Mesodermal cell (in vitro differentiated cells): Measurements from ENCODE around the gene ARPC1A.

Experiments used
- H3K27ac ChIP-seq: 2 replicates; pipeline ENCODE4 v1.7.0; 2013; ENCODE audit warnings: mild to moderate bottlenecking, low read depth, low read length, moderate library complexity; ENCODE audit not compliant: severe bottlenecking
- H3K36me3 ChIP-seq: 2 replicates; pipeline ENCODE4 v1.7.1; 2013; ENCODE audit warnings: mild to moderate bottlenecking, low read length, moderate library complexity; ENCODE audit not compliant: control insufficient read depth, insufficient read depth
- H3K4me1 ChIP-seq: one replicate; pipeline ENCODE4 v1.7.1; 2013; ENCODE audit warnings: mild to moderate bottlenecking, low read length; ENCODE audit not compliant: insufficient read depth, control insufficient read depth, poor library complexity, severe bottlenecking
- H3K4me3 ChIP-seq: 2 replicates; pipeline ENCODE4 v1.7.0; 2013; ENCODE audit warnings: low read length, control low read depth, mild to moderate bottlenecking; ENCODE audit not compliant: insufficient read depth, poor library complexity, severe bottlenecking; ENCODE audit errors: extremely low read depth
- H3K9me3 ChIP-seq: 2 replicates; pipeline ENCODE4 v1.7.1; 2013; ENCODE audit warnings: mild to moderate bottlenecking, low read length, moderate library complexity; ENCODE audit not compliant: control insufficient read depth
- WGBS, 2 experiments: methylation state at CpG; one replicate each; pipeline ENCODE4 v1.1.5; 2013; ENCODE audit warnings: missing lambda C conversion rate in 2 of 2; ENCODE audit not compliant: insufficient coverage in 2 of 2; 5-methylcytosine and 5-hydroxymethylcytosine counted together

Gene ARPC1A

DNA sequence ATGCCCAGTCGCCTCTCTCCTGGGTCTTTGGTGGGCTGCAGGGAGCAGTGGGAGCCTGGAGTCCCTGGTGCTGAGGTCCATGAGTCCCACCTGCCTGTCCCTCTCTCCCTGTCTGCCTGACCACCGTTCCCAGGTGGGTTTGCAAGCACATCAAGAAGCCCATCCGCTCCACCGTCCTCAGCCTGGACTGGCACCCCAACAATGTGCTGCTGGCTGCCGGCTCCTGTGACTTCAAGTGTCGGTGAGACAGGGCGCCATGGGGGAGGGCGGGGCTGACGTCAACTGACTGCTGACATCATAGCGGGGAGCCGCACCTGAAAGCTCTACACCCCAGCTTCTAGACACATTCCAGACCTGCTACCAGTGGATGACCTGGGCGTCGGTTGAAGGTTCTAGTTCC, 64.1 kb downstream of the ARPC1A start:
- Histone ChIP-seq H3K4me3 (no peak overlapping the region), H3K4me1 (peaks cover 14% of the 10 kb centered on the region), H3K9me3 (no peaks in the 10 kb centered on the region), H3K36me3 (peaks cover 78% of the 10 kb centered on the region), H3K27ac (no peak overlapping the region)
- WGBS, 2 experiments: 94 to 96% methylated on average over 13 of the region's 13 CpGs

DNA sequence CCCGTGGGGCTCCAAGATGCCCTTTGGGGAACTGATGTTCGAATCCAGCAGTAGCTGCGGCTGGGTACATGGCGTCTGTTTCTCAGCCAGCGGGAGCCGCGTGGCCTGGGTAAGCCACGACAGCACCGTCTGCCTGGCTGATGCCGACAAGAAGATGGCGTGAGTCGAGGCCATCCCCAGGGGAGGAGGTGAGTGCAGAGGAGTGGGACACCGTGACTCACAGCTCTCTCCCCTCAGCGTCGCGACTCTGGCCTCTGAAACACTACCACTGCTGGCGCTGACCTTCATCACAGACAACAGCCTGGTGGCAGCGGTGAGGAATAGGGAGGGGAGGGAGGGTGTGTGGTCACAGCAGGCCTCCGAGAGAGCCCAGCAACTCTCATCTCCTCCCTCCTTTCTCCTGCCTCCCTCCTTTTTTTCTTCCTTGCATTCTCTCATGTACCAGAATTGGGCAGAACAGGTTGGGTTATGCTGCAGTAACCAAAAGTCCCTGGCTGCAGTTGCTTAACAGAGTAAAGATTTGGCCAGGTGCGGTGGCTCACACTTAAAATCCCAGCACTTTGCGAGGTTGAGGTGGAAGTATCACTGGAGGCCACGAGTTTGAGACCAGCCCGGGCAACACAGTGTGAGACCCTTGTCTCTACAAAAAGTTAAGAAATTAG, 65.4 kb downstream of the ARPC1A start:
- peaks cover 14% of the 10 kb centered on the region for H3K4me1 ChIP-seq
- H3K36me3 ChIP-seq: peaks cover 83% of the 10 kb centered on the region
- 93 to 94% methylated on average over 16 of the region's 23 CpGs for WGBS, 2 experiments
- no peaks in the 10 kb centered on the region for H3K9me3 ChIP-seq
- no peak overlapping the region for H3K27ac ChIP-seq
- H3K4me3 ChIP-seq: no peak overlapping the region

DNA sequence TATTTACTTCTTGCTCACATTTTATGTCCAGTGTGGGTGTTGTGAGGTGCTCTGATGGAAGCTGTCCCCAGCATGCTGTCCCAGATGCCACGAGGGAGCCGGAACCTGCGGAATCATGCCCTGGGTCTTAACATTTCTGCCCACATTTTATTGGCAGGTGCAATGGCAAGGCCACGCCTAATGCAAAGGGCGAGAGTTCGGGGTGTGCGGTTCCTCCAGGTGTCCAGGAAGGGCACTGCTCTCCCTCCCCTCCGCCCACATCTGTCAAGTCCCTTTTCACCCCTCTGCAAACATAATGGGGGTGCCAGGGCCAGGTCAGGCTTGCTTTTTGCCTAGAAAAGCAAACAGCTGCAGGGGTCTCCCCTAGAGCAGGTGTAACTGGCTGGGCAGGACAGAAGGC, 66.3 kb downstream of the ARPC1A start:
- H3K4me3 ChIP-seq: no peak overlapping the region
- 89 to 96% methylated on average over 8 of the region's 8 CpGs for WGBS, 2 experiments
- H3K36me3 ChIP-seq: peaks cover 80% of the 10 kb centered on the region
- no peaks in the 10 kb centered on the region for H3K9me3 ChIP-seq
- H3K4me1 ChIP-seq: peaks cover 16% of the 10 kb centered on the region
- no peak overlapping the region for H3K27ac ChIP-seq

DNA sequence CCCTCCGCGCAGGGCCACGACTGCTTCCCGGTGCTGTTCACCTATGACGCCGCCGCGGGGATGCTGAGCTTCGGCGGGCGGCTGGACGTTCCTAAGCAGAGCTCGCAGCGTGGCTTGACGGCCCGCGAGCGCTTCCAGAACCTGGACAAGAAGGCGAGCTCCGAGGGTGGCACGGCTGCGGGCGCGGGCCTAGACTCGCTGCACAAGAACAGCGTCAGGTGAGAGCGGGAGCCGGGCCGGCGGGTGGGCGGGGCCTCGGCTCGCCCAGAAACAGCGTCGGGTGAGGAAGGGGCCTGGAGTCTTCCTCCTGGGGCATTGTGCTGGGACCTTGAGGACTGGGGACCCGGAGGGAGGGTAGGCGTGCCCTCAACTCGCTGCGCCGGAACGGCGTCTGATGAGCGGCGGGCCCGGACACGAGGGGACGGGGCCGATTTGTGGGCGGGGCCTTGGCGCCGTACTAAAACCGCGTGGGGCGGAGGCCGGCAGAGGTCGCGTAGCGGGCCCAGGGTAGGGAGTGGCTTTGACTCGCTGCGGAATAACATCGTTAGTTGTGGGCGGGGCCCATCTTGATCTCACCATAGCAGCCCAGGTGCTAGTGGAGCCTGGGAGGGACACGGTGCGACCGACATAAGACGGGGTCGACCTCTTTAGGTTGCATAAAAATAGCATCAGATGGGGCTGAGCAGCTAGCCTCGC, 67.1 kb downstream of the ARPC1A start:
- peaks cover 80% of the 10 kb centered on the region for H3K36me3 ChIP-seq
- H3K9me3 ChIP-seq: no peaks in the 10 kb centered on the region
- H3K4me3 ChIP-seq: peak overlapping the region; percentile 35
- H3K4me1 ChIP-seq: peaks cover 16% of the 10 kb centered on the region
- H3K27ac ChIP-seq: peak overlapping the region; percentile 76
- WGBS, 2 experiments: 6 to 8% methylated on average over 64 to 66 of the region's 68 CpGs

DNA sequence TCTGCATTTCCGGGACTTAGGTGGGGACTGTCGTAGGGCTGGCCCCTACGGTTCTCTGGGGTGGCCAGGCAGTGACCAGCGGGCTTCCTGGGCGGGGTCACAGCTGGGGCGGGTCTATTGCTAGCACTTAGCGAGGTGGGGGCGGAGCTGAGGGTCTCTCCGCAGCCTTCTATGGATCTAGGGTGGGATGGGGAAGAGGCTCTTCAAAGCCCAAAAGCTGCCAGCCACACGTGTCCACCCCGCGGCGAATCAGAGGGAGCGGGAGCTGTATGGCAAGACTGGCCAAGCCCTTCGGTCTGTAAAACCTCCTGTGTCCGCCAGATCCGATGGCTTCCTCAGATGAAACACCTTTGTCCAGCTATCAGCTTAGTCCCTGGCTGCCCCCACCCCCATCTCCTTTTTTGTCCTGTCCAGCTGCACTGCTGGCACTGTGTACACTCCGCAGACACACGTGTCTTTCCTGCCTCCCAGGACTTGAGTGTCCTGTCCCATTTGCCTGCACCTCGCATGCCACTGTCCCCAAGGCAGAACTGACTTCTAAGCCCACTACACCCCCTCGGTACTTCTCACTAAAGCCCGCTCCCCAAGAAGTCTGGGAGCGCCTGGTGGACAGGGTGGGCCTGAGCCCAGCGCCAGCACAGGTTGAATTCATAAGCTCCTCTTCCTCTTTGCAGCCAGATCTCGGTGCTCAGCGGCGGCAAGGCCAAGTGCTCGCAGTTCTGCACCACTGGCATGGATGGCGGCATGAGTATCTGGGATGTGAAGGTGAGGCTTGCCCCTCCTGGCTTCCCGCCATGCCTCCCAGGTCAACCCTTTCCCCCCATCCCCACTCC, 67.9 kb downstream of the ARPC1A start:
- Histone ChIP-seq H3K4me3 (peak overlapping the region; percentile 35), H3K4me1 (peaks cover 16% of the 10 kb centered on the region), H3K27ac (peak overlapping the region; percentile 76), H3K36me3 (peaks cover 80% of the 10 kb centered on the region), H3K9me3 (no peaks in the 10 kb centered on the region)
- WGBS, 2 experiments: 35 to 41% methylated on average over 20 to 24 of the region's 30 CpGs

DNA sequence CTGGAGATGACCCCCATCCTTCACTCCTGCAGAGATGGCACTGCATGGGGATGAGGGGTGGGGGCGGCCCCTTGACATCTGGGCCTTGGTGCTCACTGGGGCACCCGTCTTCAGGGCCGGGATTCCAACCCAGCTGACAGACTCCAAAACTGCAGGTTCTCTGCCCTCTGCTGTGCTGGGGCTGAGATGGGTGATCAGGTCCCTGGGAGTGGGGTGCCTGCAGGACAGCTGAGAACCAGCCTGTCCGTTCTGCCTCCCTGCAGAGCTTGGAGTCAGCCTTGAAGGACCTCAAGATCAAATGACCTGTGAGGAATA, 68.4 kb downstream of the ARPC1A start:
- Histone ChIP-seq H3K4me1 (peaks cover 16% of the 10 kb centered on the region), H3K27ac (no peak overlapping the region)
- 96 to 97% methylated on average over 4 of the region's 4 CpGs for WGBS, 2 experiments

DNA sequence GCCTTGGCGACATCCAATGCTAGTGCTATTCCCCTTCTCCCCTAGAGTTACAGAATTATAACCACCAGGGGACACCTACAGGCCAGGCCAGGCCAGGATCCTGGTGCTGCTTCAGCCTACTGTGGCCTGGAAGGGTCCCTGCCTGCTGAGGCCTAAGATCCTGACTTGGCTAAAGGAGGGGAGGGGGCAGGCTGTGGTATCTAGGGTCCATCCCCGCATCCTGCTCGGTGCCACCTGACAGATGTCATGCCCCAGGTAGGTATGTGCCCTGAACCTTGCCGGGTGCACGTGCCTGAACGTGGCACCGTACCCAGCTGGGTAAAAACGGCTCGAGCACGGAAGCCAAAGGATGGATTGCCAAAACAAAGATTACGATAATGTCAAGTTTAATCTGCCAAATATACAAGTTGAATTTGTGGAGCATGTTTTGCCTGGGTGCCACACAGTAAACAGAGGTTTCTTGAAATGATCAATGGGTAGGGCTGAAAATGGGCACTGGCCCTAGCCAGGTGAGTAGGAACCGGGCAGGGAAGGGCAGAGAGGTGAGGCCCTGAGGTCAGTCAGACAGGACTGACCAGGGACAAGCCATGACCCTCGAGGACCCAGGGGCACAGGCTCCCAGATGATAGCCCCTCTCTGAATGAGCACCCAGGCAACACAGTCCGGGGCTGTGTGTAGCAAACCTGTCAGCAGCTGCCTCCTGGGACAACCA, 70.1 kb downstream of the ARPC1A start:
- no peak overlapping the region for H3K4me3 ChIP-seq
- 96 to 99% methylated on average over 14 of the region's 14 CpGs for WGBS, 2 experiments
- peaks cover 85% of the 10 kb centered on the region for H3K36me3 ChIP-seq
- no peak overlapping the region for H3K27ac ChIP-seq
- H3K9me3 ChIP-seq: no peaks in the 10 kb centered on the region
- peaks cover 16% of the 10 kb centered on the region for H3K4me1 ChIP-seq

More for the DNA sequence above, 68.4 kb downstream of the ARPC1A start:
- H3K4me3 ChIP-seq: no peak overlapping the region
- H3K9me3 ChIP-seq: no peaks in the 10 kb centered on the region
- H3K36me3 ChIP-seq: peaks cover 85% of the 10 kb centered on the region

DNA sequence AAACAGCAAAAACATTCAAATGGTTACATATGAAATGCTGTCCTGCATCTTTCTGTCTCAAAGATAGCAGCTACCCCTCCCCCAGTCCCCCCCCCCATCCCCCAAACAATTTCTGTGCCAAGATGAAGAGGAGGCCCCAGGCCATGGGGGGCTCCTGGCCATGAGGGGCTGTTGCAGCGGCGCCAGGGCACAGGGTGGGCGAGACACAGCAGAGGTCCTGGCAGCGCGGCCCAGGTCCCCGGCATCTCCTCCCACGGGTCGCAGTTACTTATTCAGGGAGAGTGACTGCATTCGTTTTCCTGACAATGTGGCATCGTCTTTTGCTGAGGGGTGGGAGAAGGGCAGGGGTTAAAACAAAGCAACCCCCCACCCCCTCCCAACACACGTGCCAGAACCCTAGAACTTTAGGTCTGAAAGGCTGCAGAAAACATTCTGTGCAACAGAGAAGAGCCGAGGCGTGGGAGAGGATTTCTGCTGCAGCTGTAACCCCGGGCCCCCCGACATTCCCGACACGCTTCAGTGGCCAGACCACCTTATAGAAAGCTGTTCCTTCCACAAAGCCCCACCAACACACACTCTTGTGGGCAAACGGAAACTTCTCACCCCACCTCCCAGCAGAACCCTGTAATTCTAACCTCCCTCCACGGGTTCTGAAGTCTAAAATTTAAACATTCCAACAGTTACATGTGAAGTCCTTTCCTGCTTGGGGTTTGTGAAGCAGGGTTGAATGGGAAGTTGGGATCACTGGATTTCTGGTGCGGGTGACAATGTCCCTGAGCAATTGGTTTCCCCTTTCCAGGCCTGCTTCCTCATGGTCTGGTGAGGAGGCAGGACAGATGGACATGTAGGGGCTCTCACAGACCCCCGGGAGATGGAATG, 71.0 kb downstream of the ARPC1A start:
- no peaks in the 10 kb centered on the region for H3K9me3 ChIP-seq
- peaks cover 85% of the 10 kb centered on the region for H3K36me3 ChIP-seq
- H3K27ac ChIP-seq: peak overlapping the region; percentile 24
- H3K4me1 ChIP-seq: peaks cover 16% of the 10 kb centered on the region
- H3K4me3 ChIP-seq: no peak overlapping the region
- 93 to 94% methylated on average over 9 to 10 of the region's 21 CpGs for WGBS, 2 experiments

DNA sequence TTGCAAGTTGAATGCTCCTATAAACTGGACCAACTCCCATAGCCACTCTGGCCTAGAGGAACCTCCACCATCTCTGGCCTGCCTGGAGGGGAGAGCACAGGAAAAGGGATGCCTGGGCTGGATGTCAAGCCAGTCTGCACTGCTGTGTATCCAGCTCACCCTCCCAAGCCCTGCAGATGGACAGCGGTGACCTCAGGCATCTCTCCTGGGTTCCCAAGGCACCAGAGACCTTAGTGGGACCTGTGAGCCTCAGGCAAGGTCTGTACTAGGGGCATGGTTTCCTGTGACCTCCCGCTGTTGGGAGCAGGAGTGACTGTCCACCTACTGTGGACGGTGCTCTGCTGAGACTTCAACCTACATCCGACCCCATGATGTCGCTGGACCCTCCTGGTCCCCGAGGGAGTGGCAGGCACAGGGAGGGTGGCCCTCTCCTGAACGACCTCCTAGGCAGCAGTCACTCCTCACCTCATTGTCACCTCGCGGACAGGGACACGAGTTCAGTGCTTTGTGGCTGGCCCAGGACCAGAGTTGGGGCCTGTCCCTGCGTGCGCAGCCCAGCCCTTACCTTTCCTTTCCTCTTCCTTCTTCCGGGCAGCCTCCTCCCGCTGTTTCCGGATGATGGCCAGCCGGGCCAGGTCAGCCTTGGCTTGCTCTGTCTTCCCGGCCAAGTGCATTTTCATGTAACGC, 71.7 kb downstream of the ARPC1A start:
- Histone ChIP-seq H3K9me3 (no peaks in the 10 kb centered on the region), H3K27ac (no peak overlapping the region), H3K4me1 (peaks cover 12% of the 10 kb centered on the region), H3K36me3 (peaks cover 85% of the 10 kb centered on the region), H3K4me3 (no peak overlapping the region)
- 95 to 97% methylated on average over 10 to 14 of the region's 18 CpGs for WGBS, 2 experiments
